ENCODE measurements around the gene NME7. TPM values are rescaled to one million over a fixed set of nuclear protein-coding genes. Genes with fewer than 3 reads are reported as not detected.

The NME7 gene
- total RNA-seq, 1 experiment from 2014 or later, result 34.2 TPM

DNA sequence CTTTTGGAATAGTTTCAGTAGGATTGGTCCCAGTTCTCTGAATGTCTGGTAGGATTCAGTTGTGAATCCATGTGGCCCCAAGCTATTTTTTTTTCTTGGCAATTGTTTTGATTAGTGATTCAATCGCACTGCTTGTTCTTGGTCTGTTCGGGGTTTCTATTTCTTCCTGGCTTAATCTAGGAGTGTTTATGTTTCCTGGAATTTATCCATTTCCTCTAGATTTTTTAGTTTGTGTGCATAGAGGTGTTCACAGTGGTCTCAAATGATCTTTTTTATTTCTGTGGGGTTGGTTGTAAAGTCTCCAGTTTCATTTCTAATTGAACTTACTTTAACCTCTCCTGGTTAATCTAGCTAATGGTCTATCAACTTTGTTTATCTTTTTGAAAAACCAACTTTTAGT lies 117.6 kb downstream of the NME7 start:
- Histone ChIP-seq H3K27me3 (replicated peaks; ENCODE audit: insufficient read depth, low read depth, low read length, poor library complexity) (no peaks in the 10 kb centered on the region), H3K27ac (ENCODE audit: low read depth, low read length, poor library complexity, severe bottlenecking) (no peak overlapping the region), H3K9me3 (ENCODE audit: low read depth, low read length, poor library complexity, severe bottlenecking) (no peaks in the 10 kb centered on the region), H3K36me3 (ENCODE audit: insufficient read depth, low read length, poor library complexity, severe bottlenecking) (no peaks in the 10 kb centered on the region), H3K4me3 (ENCODE audit: low read depth, low read length, poor library complexity, severe bottlenecking) (no peak overlapping the region), H3K4me1 (ENCODE audit: insufficient read depth, low read length, poor library complexity, severe bottlenecking) (no peaks in the 10 kb centered on the region)
- CTCF ChIA-PET, result no interaction called here
- POLR2A ChIA-PET (ENCODE audit: low non-redundant PET), result no interaction called here
- intact Hi-C loops (cut with micrococcal nuclease; ENCODE audit: unreplicated experiment), result no loop called here
- no peak for DNase-seq (ENCODE audit: low spot score)
- no TSS peak for BruUV-seq (replicated peaks)
- no peak for TF ChIP-seq EZH2 (IDR thresholded peaks at IDR 0.05; ENCODE audit: borderline replicate concordance, low read depth, low read length, poor library complexity, severe bottlenecking)
- TF ChIP-seq, protein P1, sequence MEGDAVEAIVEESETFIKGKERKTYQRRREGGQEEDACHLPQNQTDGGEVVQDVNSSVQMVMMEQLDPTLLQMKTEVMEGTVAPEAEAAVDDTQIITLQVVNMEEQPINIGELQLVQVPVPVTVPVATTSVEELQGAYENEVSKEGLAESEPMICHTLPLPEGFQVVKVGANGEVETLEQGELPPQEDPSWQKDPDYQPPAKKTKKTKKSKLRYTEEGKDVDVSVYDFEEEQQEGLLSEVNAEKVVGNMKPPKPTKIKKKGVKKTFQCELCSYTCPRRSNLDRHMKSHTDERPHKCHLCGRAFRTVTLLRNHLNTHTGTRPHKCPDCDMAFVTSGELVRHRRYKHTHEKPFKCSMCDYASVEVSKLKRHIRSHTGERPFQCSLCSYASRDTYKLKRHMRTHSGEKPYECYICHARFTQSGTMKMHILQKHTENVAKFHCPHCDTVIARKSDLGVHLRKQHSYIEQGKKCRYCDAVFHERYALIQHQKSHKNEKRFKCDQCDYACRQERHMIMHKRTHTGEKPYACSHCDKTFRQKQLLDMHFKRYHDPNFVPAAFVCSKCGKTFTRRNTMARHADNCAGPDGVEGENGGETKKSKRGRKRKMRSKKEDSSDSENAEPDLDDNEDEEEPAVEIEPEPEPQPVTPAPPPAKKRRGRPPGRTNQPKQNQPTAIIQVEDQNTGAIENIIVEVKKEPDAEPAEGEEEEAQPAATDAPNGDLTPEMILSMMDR (conservative IDR thresholded peaks at IDR 0.05; ENCODE audit: low read depth, low read length), result no peak

DNA sequence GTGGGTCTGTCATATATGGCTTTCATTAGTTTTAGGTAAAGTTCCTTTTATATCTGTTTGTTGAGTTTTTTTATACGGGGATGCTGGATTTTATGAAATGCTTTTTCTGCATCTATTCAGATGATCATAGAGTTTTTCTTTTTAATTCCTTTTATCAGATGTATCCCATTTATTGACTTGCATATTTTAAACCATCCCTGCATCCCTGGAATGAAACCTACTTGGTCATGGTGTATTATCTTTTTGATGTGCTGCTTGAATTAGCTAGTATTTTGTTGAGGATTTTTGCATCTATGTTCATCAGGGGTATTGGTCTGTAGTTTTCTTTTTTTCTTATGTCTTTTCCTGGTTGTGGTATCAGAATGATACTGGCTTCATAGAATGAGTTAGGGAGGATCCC lies 118.0 kb downstream of the NME7 start:
- ChIA-PET POLR2A (ENCODE audit: low non-redundant PET) (no interaction called here), CTCF (no interaction called here)
- intact Hi-C loops (cut with micrococcal nuclease; ENCODE audit: unreplicated experiment), result loop anchor here (5.0 kb wide), 1 partner anchor 33 kb away; no protein-coding TSS in a partner anchor
- Histone ChIP-seq H3K27me3 (replicated peaks; ENCODE audit: insufficient read depth, low read depth, low read length, poor library complexity) (no peaks in the 10 kb centered on the region), H3K9me3 (ENCODE audit: low read depth, low read length, poor library complexity, severe bottlenecking) (no peaks in the 10 kb centered on the region), H3K4me1 (ENCODE audit: insufficient read depth, low read length, poor library complexity, severe bottlenecking) (no peaks in the 10 kb centered on the region), H3K27ac (ENCODE audit: low read depth, low read length, poor library complexity, severe bottlenecking) (no peak overlapping the region), H3K36me3 (ENCODE audit: insufficient read depth, low read length, poor library complexity, severe bottlenecking) (no peaks in the 10 kb centered on the region), H3K4me3 (ENCODE audit: low read depth, low read length, poor library complexity, severe bottlenecking) (no peak overlapping the region)
- BruUV-seq (replicated peaks), result no TSS peak
- no peak for DNase-seq (ENCODE audit: low spot score)
- TF ChIP-seq EZH2 (IDR thresholded peaks at IDR 0.05; ENCODE audit: borderline replicate concordance, low read depth, low read length, poor library complexity, severe bottlenecking), result no peak
- TF ChIP-seq, protein P1 (conservative IDR thresholded peaks at IDR 0.05; ENCODE audit: low read depth, low read length), result no peak

DNA sequence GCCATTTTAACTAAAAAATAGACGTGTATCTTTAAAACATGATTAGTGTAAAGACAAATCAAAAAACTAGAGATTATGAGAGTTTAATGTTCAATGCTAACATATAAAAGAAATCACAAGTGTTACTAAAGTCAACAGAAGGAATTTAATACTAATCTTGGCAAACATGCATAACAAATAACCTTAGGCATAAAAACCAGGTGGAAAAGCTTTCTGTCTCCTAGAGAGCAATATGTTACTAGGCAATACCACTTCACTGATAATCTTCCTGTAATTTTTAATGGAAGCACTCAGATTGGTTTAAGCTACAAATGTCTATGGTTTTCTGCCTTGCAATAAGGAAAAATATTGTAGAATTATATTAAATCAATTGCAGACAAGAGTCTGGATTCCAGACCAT lies 121.9 kb downstream of the NME7 start:
- DNase-seq (ENCODE audit: low spot score), result no peak
- Histone ChIP-seq H3K27ac (ENCODE audit: low read depth, low read length, poor library complexity, severe bottlenecking) (no peak overlapping the region), H3K27me3 (replicated peaks; ENCODE audit: insufficient read depth, low read depth, low read length, poor library complexity) (no peaks in the 10 kb centered on the region), H3K4me3 (ENCODE audit: low read depth, low read length, poor library complexity, severe bottlenecking) (no peak overlapping the region), H3K36me3 (ENCODE audit: insufficient read depth, low read length, poor library complexity, severe bottlenecking) (no peaks in the 10 kb centered on the region), H3K4me1 (ENCODE audit: insufficient read depth, low read length, poor library complexity, severe bottlenecking) (no peaks in the 10 kb centered on the region), H3K9me3 (ENCODE audit: low read depth, low read length, poor library complexity, severe bottlenecking) (no peaks in the 10 kb centered on the region)
- CTCF ChIA-PET, result no interaction called here
- intact Hi-C loops (cut with micrococcal nuclease; ENCODE audit: unreplicated experiment), result loop anchor here (5.0 kb wide), 1 partner anchor 37 kb away; no protein-coding TSS in a partner anchor
- POLR2A ChIA-PET (ENCODE audit: low non-redundant PET), result no interaction called here
- TF ChIP-seq EZH2 (IDR thresholded peaks at IDR 0.05; ENCODE audit: borderline replicate concordance, low read depth, low read length, poor library complexity, severe bottlenecking), result no peak
- TF ChIP-seq, protein P1 (conservative IDR thresholded peaks at IDR 0.05; ENCODE audit: low read depth, low read length), result no peak
- no TSS peak for BruUV-seq (replicated peaks)

Measured in A673 (cell line).